HCT116 (cell line): ENCODE data around the gene MTPN. TPM values are rescaled to one million over a fixed set of nuclear protein-coding genes. Genes with fewer than 3 reads are reported as not detected.

Experiments
- ATAC-seq: fragments of 200-7000 bp; cut with Tn5 transposase; 2 replicates; pipeline ENCODE4 v1.9.1; 2020; ENCODE audit warnings: mild to moderate bottlenecking, moderate library complexity
- BruUV-seq: library from RNA; stranded (reverse); fragments of 400-500 nt; replicated peaks from 2 replicates; lab custom pipeline; 2021; lab: Mats Ljungman, UMichigan
- CTCF ChIA-PET: fragments of 300-600 bp; sonication (Branson Sonifier 250); formaldehyde crosslinking; loops from one replicate; lab custom pipeline; 2021; ENCODE audit warnings: antibody characterized with exemption; lab: Charles Lee
- POLR2A ChIA-PET: fragments of 300-600, 350-600 bp; sonication (Branson Sonifier 250); formaldehyde crosslinking; loops from one replicate; lab custom pipeline; 2021; ENCODE audit warnings: antibody characterized with exemption; lab: Charles Lee
- RAD21 ChIA-PET, 2 experiments: fragments of 300-600 bp; sonication (Branson Sonifier 250); formaldehyde crosslinking; loops; one replicate each; lab custom pipeline; 2023; ENCODE audit warnings: low total read pairs in 2 of 2; ENCODE audit not compliant: uncharacterized antibody in 2 of 2, unreplicated experiment in 2 of 2, low non-redundant PET in 1 of 2; lab: Charles Lee
- DNase-seq: peaks from one replicate; pipeline ENCODE4 v3.0.0-alpha.2; 2010; ENCODE audit warnings: low read depth, low spot score
- H2AFZ ChIP-seq: fragments of 200-600 bp; shearing (Covaris generic), sonication (generic); 2 replicates; pipeline ENCODE4 v1.6.1; 2017; ENCODE audit warnings: low read depth, mixed run types, mixed read lengths, antibody characterized with exemption, low read length; ENCODE audit not compliant: poor library complexity, severe bottlenecking
- H3K27ac ChIP-seq: 2 replicates; pipeline ENCODE4 v1.5.1; 2012; ENCODE audit warnings: low read depth, low read length
- H3K27me3 ChIP-seq: fragments of 200-600 bp; sonication (generic); 2 replicates; pipeline ENCODE4 v1.6.1; 2016; ENCODE audit warnings: mixed run types, low read length, mixed read lengths; ENCODE audit not compliant: insufficient read depth
- H3K36me3 ChIP-seq, 2 experiments: fragments of 200-500 bp in 1 of 2; fragments of 200-600 bp in 1 of 2; sonication (Bioruptor generic) in 1 of 2; sonication (generic) in 1 of 2; 2 replicates each; pipeline versions ENCODE4 v1.5.1 to v1.6.1; 2014 to 2016; ENCODE audit warnings: low read length in 2 of 2, inconsistent platforms in 1 of 2, mixed read lengths in 1 of 2, mixed run types in 1 of 2; ENCODE audit not compliant: insufficient read depth in 2 of 2, control insufficient read depth in 1 of 2
- H3K4me1 ChIP-seq, 2 experiments: fragments of 200-600 bp in 1 of 2; sonication (generic) in 1 of 2; 2 replicates each; pipeline versions ENCODE4 v1.5.1 to v1.6.1; 2012 to 2017; ENCODE audit warnings: low read length in 2 of 2, inconsistent platforms in 1 of 2, mild to moderate bottlenecking in 1 of 2, mixed read lengths in 1 of 2, mixed run types in 1 of 2, moderate library complexity in 1 of 2; ENCODE audit not compliant: insufficient read depth in 2 of 2, control insufficient read depth in 1 of 2
- H3K4me2 ChIP-seq: fragments of 200-600 bp; sonication (generic); 2 replicates; pipeline ENCODE4 v1.6.1; 2017; ENCODE audit warnings: mixed run types, low read length, mixed read lengths
- H3K4me3 ChIP-seq, 2 experiments: fragments of 200-600 bp in 1 of 2; sonication (generic) in 1 of 2; replicated peaks in 1 of 2; 2 replicates each; pipeline ENCODE4 v1.5.1; 2011 to 2016; ENCODE audit warnings: low read length in 2 of 2, control low read depth in 1 of 2, low read depth in 1 of 2, mild to moderate bottlenecking in 1 of 2, mixed read lengths in 1 of 2, mixed run types in 1 of 2
- H3K79me2 ChIP-seq: fragments of 200-600 bp; sonication (generic); 2 replicates; pipeline ENCODE4 v1.6.1; 2017; ENCODE audit warnings: mild to moderate bottlenecking, mixed run types, low read length, moderate library complexity, mixed read lengths; ENCODE audit not compliant: insufficient read depth
- H3K9ac ChIP-seq: fragments of 200-600 bp; sonication (generic); 2 replicates; pipeline ENCODE4 v1.6.1; 2016; ENCODE audit warnings: low read length, mixed read lengths
- H3K9me2 ChIP-seq: fragments of 200-600 bp; sonication (generic), shearing (Covaris generic); 2 replicates; pipeline ENCODE4 v1.6.1; 2017; ENCODE audit warnings: mixed run types, mild to moderate bottlenecking, moderate library complexity; ENCODE audit not compliant: insufficient read depth
- H3K9me3 ChIP-seq, 2 experiments: fragments of 200-500 bp in 1 of 2; fragments of 200-600 bp in 1 of 2; sonication (Bioruptor generic) in 1 of 2; sonication (generic) in 1 of 2; 2 replicates each; pipeline ENCODE4 v1.6.1; 2014 to 2017; ENCODE audit warnings: low read length in 2 of 2, mixed read lengths in 2 of 2, inconsistent platforms in 1 of 2, low read depth in 1 of 2, mild to moderate bottlenecking in 1 of 2, mixed run types in 1 of 2, moderate library complexity in 1 of 2; ENCODE audit not compliant: control insufficient read depth in 1 of 2, insufficient read depth in 1 of 2
- H4K20me1 ChIP-seq: fragments of 200-600 bp; sonication (generic), shearing (Covaris generic); 2 replicates; pipeline ENCODE4 v1.6.1; 2017; ENCODE audit warnings: mixed run types, mild to moderate bottlenecking, moderate library complexity; ENCODE audit not compliant: insufficient read depth
- CEBPB ChIP-seq: IDR thresholded peaks from 2 replicates; pipeline ENCODE4 v1.6.1; 2012; ENCODE audit warnings: low read depth
- EGR1 ChIP-seq: IDR thresholded peaks from 2 replicates; pipeline ENCODE4 v1.6.1; 2012; ENCODE audit warnings: low read depth
- ELF1 ChIP-seq: IDR thresholded peaks from 2 replicates; pipeline ENCODE4 v1.6.1; 2012; ENCODE audit warnings: low read depth, borderline replicate concordance
- EZH2 ChIP-seq: fragments of 200-600 bp; sonication (generic); IDR thresholded peaks from 2 replicates; pipeline ENCODE4 v1.6.1; 2017; ENCODE audit warnings: antibody characterized with exemption, mixed run types
- EZH2phosphoT487 ChIP-seq: fragments of 200-600 bp; IDR thresholded peaks from 2 replicates; pipeline ENCODE4 v1.6.1; 2018; ENCODE audit warnings: antibody characterized with exemption, borderline replicate concordance
- FOSL1 ChIP-seq: IDR thresholded peaks from 2 replicates; pipeline ENCODE4 v1.6.1; 2012; ENCODE audit warnings: low read depth
- JUND ChIP-seq: IDR thresholded peaks from 2 replicates; pipeline ENCODE4 v1.6.1; 2012
- POLR2A ChIP-seq: IDR thresholded peaks from 2 replicates; pipeline ENCODE4 v1.7.0; 2011; ENCODE audit warnings: borderline replicate concordance; ENCODE audit not compliant: insufficient read depth, insufficient read length; ENCODE audit errors: extremely low read depth
- RAD21 ChIP-seq: IDR thresholded peaks from 2 replicates; pipeline ENCODE4 v1.6.1; 2012; ENCODE audit warnings: low read depth, mild to moderate bottlenecking
- SIN3A ChIP-seq: IDR thresholded peaks from 2 replicates; pipeline ENCODE4 v1.6.1; 2012; ENCODE audit warnings: low read depth
- SP1 ChIP-seq: IDR thresholded peaks from 2 replicates; pipeline ENCODE4 v1.6.1; 2012; ENCODE audit warnings: low read depth
- SRF ChIP-seq: IDR thresholded peaks from 2 replicates; pipeline ENCODE4 v1.6.1; 2012; ENCODE audit warnings: low read depth
- TCF7L2 ChIP-seq: IDR thresholded peaks from 2 replicates; pipeline ENCODE4 v1.7.0; 2011; ENCODE audit warnings: borderline replicate concordance, inconsistent platforms; ENCODE audit not compliant: insufficient read depth, insufficient read length; ENCODE audit errors: extremely low read depth
- ZFX ChIP-seq: fragments of 450-650 bp; IDR thresholded peaks from 2 replicates; pipeline ENCODE4 v1.6.1; 2017
- ZNF274 ChIP-seq: fragments of 200-500 bp; sonication (Bioruptor generic); IDR thresholded peaks from 2 replicates; pipeline ENCODE4 v1.6.1; 2014; ENCODE audit warnings: mild to moderate bottlenecking, low read depth, low read length, inconsistent platforms
- intact Hi-C: fragments of 100-400 bp; cut with micrococcal nuclease; formaldehyde crosslinking; loops from 2 replicates; pipeline ENCODE4 v1.10.0; 2022
- total RNA-seq: library from RNA; stranded (reverse); gene quantifications from one replicate; pipeline ENCODE4 v1.2.1, GENCODE V29; 2021; ENCODE audit not compliant: unreplicated experiment
- TF ChIP-seq, protein P1 (sequence below), 3 experiments: fragments of 200-600 bp in 1 of 3; sonication (generic) in 1 of 3; IDR thresholded peaks in 2 of 3; conservative IDR thresholded peaks in 1 of 3; 2 replicates each; pipeline ENCODE4 v1.5.1; 2012 to 2017; ENCODE audit warnings: low read depth in 2 of 3, low read length in 2 of 3, antibody characterized with exemption in 1 of 3, borderline replicate concordance in 1 of 3, control low read depth in 1 of 3, mild to moderate bottlenecking in 1 of 3, mixed read lengths in 1 of 3, mixed run types in 1 of 3, moderate library complexity in 1 of 3; ENCODE audit not compliant: insufficient read depth in 1 of 3
- TF ChIP-seq, protein P2 (sequence below): IDR thresholded peaks from 2 replicates; pipeline ENCODE4 v1.6.1; 2012; ENCODE audit warnings: low read depth
- TF ChIP-seq, protein P3 (sequence below): IDR thresholded peaks from 2 replicates; pipeline ENCODE4 v1.6.1; 2012

The MTPN gene
- total RNA-seq, 1 experiment from 2014 or later = 152 TPM

DNA sequence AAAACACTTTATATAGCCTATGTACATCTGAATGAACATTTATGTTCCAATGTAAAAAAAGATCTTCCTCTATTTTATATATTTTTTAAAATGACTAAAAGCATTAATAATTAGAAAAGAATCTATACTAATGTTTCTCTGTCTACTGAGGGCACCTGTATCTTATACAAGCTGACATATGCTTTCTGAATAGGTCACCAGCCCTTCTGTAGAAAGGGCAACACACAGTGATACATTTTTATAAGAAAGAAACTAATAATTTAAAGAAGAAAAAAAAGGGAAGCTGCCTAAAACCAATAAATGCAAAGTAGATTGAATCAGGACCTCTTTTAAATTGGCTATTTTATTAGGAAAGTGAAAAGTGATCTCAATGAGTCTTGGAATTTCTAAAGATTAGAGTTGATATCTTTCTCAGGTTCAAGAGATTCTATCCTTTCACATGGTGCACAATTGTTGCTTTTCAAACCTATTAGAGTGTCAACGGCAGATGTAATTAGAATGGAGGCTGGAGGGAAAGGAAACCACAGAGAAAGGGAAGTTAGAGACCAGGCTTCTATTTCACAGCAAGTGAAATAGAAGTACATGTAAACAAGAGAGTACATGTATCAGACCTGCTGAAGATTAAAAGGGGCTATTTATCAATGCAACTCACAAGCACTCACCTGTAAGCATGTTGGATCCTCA is 6.3 kb downstream of the MTPN start:
- intact Hi-C loops = no loop called here
- peaks cover 96% of the 10 kb centered on the region for H3K79me2 ChIP-seq

More for the DNA sequence above, 6.3 kb downstream of the MTPN start:
- Histone ChIP-seq H3K27me3 (no peaks in the 10 kb centered on the region), H2AFZ (no peak overlapping the region), H3K9ac (no peak overlapping the region), H3K4me2 (no peak overlapping the region), H3K4me1 (peaks cover 4 to 5% of the 10 kb centered on the region in 2 experiments; a peak in 3 of 4 replicates), H3K9me3 (no peaks in the 10 kb centered on the region), H3K4me3 (no peak overlapping the region), H3K27ac (no peak overlapping the region), H3K9me2 (no peaks in the 10 kb centered on the region), H3K36me3 (peaks cover 3 to 9% of the 10 kb centered on the region in 2 experiments; a peak in 3 of 4 replicates), H4K20me1 (peaks cover 20% of the 10 kb centered on the region)
- no TSS peak for BruUV-seq
- RAD21 ChIA-PET = no interaction called here
- DNase-seq (no peak), ATAC-seq (no peak)
- TF ChIP-seq SP1 (no peak), TCF7L2 (no peak), POLR2A (no peak), RAD21 (no peak), ZNF274 (no peak), EGR1 (no peak), SIN3A (no peak), SRF (no peak), ELF1 (no peak), JUND (no peak), ZFX (no peak), FOSL1 (no peak), CEBPB (no peak), EZH2phosphoT487 (no peak), EZH2 (no peak)
- TF ChIP-seq, protein P1, sequence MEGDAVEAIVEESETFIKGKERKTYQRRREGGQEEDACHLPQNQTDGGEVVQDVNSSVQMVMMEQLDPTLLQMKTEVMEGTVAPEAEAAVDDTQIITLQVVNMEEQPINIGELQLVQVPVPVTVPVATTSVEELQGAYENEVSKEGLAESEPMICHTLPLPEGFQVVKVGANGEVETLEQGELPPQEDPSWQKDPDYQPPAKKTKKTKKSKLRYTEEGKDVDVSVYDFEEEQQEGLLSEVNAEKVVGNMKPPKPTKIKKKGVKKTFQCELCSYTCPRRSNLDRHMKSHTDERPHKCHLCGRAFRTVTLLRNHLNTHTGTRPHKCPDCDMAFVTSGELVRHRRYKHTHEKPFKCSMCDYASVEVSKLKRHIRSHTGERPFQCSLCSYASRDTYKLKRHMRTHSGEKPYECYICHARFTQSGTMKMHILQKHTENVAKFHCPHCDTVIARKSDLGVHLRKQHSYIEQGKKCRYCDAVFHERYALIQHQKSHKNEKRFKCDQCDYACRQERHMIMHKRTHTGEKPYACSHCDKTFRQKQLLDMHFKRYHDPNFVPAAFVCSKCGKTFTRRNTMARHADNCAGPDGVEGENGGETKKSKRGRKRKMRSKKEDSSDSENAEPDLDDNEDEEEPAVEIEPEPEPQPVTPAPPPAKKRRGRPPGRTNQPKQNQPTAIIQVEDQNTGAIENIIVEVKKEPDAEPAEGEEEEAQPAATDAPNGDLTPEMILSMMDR (IDR thresholded peaks at IDR 0.05 in 2 of 3, conservative IDR thresholded peaks at IDR 0.05 in 1 of 3; ENCODE audit: borderline replicate concordance in 1 of 3, insufficient read depth in 1 of 3, low read depth in 2 of 3, low read length in 2 of 3) = no peak
- TF ChIP-seq, protein P2, sequence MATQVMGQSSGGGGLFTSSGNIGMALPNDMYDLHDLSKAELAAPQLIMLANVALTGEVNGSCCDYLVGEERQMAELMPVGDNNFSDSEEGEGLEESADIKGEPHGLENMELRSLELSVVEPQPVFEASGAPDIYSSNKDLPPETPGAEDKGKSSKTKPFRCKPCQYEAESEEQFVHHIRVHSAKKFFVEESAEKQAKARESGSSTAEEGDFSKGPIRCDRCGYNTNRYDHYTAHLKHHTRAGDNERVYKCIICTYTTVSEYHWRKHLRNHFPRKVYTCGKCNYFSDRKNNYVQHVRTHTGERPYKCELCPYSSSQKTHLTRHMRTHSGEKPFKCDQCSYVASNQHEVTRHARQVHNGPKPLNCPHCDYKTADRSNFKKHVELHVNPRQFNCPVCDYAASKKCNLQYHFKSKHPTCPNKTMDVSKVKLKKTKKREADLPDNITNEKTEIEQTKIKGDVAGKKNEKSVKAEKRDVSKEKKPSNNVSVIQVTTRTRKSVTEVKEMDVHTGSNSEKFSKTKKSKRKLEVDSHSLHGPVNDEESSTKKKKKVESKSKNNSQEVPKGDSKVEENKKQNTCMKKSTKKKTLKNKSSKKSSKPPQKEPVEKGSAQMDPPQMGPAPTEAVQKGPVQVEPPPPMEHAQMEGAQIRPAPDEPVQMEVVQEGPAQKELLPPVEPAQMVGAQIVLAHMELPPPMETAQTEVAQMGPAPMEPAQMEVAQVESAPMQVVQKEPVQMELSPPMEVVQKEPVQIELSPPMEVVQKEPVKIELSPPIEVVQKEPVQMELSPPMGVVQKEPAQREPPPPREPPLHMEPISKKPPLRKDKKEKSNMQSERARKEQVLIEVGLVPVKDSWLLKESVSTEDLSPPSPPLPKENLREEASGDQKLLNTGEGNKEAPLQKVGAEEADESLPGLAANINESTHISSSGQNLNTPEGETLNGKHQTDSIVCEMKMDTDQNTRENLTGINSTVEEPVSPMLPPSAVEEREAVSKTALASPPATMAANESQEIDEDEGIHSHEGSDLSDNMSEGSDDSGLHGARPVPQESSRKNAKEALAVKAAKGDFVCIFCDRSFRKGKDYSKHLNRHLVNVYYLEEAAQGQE = no peak
- TF ChIP-seq, protein P3, sequence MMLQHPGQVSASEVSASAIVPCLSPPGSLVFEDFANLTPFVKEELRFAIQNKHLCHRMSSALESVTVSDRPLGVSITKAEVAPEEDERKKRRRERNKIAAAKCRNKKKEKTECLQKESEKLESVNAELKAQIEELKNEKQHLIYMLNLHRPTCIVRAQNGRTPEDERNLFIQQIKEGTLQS = no peak
- POLR2A ChIA-PET = no interaction called here
- CTCF ChIA-PET = no interaction called here
